ENCODE measurements around the gene GBX1. TPM values are rescaled to one million over a fixed set of nuclear protein-coding genes. Genes with fewer than 3 reads are reported as not detected.
A peak's percentile ranks its signal among the peaks of the same experiment; 100 is the strongest.

The GBX1 gene
- total RNA-seq (not detected), polyA plus RNA-seq (not detected)
- long read RNA-seq, donor 1, result 0 reads
- long read RNA-seq, donor 2, result 0 reads
- long read RNA-seq, donor 3, partial matches to known transcripts, result 28 of 28 reads
- long read RNA-seq, donor 3, other reads (novel, unspliced or antisense), result 0 of 28 reads
- long read RNA-seq, donor 4, result 0 reads
- long read RNA-seq, donor 5, result 0 reads
- long read RNA-seq, donor 6, result 0 reads
- long read RNA-seq, donor 7, result 0 reads
- long read RNA-seq, donor 8, result 0 reads
- long read RNA-seq, donor 9, result 0 reads
- long read RNA-seq, donor 10, result 0 reads

DNA sequence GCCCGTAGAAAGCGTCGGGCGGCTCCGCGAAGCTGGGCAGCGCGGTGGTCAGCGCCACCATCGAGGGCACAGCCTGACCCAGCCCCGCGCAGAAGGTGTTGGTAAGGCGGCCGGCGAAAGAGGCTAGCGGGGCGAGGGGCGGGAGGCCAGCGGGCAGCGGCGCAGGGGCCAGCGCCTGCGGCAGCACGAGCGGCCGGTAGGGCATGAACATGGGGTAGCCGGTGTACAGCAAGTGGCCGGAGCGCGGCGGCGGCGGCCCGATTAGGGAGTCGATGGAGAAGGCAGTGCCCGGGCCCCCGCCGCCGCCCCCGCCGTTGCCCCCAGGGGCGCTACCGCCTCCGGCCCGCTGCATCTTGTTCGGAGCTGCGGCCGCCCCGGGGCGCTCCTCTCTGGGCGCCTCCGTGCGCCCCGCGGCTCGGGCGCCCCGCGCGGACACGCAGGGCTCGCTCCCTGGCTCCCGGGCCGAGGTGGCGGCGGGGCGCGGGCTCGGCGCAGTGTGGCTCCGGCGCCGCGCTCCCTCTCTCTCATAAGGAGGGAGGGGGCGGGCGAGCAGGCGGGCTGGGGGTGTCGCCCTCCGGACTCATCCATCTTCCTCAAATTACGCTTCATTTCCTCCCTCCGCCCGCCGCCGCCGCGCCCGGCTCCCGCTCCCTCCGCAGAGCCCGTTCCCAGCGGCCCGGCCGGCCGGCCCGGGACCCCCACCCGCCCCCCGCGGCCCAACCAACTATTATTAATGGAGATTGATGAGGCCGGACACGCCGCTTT is at the start of gene GBX1:
GBX1 (minus strand) TSS at position 498 of the 765 bp plus-strand sequence; CDS start at position 352, 146 bp downstream.
- H3K36me3 ChIP-seq (replicated peaks in 1 of 2), result no peaks in the 10 kb centered on the region
- no peak within 1 kb of the TSS for H3K27ac ChIP-seq
- peaks cover 8 to 13% of the 10 kb centered on the region in 2 donors for H3K4me1 ChIP-seq (replicated peaks in 1 of 2)
- H3K27me3 ChIP-seq, result peaks cover 46% of the 10 kb centered on the region
- 0 to 1% (median 0%) methylated on average over 3 to 99 of the region's 101 CpGs for WGBS, 4 donors
- intact Hi-C loops (cut with DNase I), result no loop called here
- no peaks in the 10 kb centered on the region for H3K9me3 ChIP-seq (replicated peaks in 1 of 3)
- DNase-seq, result peak in 2 of 7 donors; percentile 15 to 38
- H3K4me3 ChIP-seq, result peak within 1 kb of the TSS in 2 of 4 donors; percentile 11 to 61
- TF ChIP-seq CTCF (IDR thresholded peaks at IDR 0.05) (peak in 1 of 6 experiments; percentile 15), POLR2A (IDR thresholded peaks at IDR 0.05) (no peak)

GRCh38 chr7:151215396-151215795 is 47.9 kb upstream of the GBX1 start:
- H3K36me3 ChIP-seq (replicated peaks in 1 of 2), result peaks cover 0 to 76% of the 10 kb centered on the region in 2 donors
- WGBS, 4 donors, result 90 to 100% (median 96%) methylated on average over 5 of the region's 5 CpGs
- intact Hi-C loops (cut with DNase I), result no loop called here

GRCh38 chr7:151213826-151214225 is 46.3 kb upstream of the GBX1 start:
- no peaks in the 10 kb centered on the region for H3K4me1 ChIP-seq (replicated peaks in 1 of 2)
- TF ChIP-seq CTCF (IDR thresholded peaks at IDR 0.05), result no peak
- no peak for TF ChIP-seq POLR2A (IDR thresholded peaks at IDR 0.05)
- no peak overlapping the region for H3K4me3 ChIP-seq
- WGBS, 4 donors, result 80 to 86% (median 86%) methylated on average over 1 to 3 of the region's 3 CpGs; no CpG with 5 or more reads in 1 of the 4 donors
- intact Hi-C loops (cut with DNase I), result no loop called here
- H3K9me3 ChIP-seq (replicated peaks in 1 of 3), result no peaks in the 10 kb centered on the region
- DNase-seq, result no peak
- no peak overlapping the region for H3K27ac ChIP-seq
- H3K27me3 ChIP-seq, result no peaks in the 10 kb centered on the region
- peaks cover 0 to 62% of the 10 kb centered on the region in 2 donors for H3K36me3 ChIP-seq (replicated peaks in 1 of 2)

More at GRCh38 chr7:151215396-151215795, 47.9 kb upstream of the GBX1 start:
- H3K27ac ChIP-seq, result no peak overlapping the region
- H3K4me3 ChIP-seq, result no peak overlapping the region
- no peak for TF ChIP-seq POLR2A (IDR thresholded peaks at IDR 0.05)
- no peak for TF ChIP-seq CTCF (IDR thresholded peaks at IDR 0.05)
- no peak for DNase-seq
- H3K9me3 ChIP-seq (replicated peaks in 1 of 3), result no peaks in the 10 kb centered on the region
- H3K4me1 ChIP-seq (replicated peaks in 1 of 2), result no peaks in the 10 kb centered on the region
- no peaks in the 10 kb centered on the region for H3K27me3 ChIP-seq

DNA sequence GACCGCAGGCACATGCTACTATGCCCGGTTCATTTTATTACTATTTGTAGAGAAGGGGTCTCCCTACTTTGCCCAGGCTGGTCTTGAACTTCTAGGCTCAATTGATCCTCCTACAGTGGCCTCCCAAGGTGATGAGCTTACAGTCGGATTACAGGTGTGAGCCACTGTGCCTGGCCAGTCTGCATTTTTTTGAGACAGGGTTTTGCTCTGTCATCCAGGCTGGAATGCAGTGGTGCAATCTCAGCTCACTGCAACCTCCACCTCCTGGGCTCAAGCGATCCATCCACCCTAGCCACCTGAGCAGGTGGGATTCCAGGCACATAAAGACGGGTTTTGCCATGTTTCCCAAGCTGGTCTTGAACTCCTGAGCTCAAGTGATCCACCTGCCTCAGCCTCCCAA is 45.1 kb upstream of the GBX1 start:
- WGBS, 4 donors, result 84 to 100% (median 88%) methylated on average over 3 to 5 of the region's 5 CpGs
- TF ChIP-seq POLR2A (IDR thresholded peaks at IDR 0.05) (no peak), CTCF (IDR thresholded peaks at IDR 0.05) (no peak)
- H3K36me3 ChIP-seq (replicated peaks in 1 of 2), result peaks cover 0 to 50% of the 10 kb centered on the region in 2 donors

More for the DNA sequence above, 45.1 kb upstream of the GBX1 start:
- Histone ChIP-seq H3K27me3 (no peaks in the 10 kb centered on the region), H3K4me1 (replicated peaks in 1 of 2) (no peaks in the 10 kb centered on the region), H3K9me3 (replicated peaks in 1 of 3) (no peaks in the 10 kb centered on the region), H3K27ac (no peak overlapping the region), H3K4me3 (no peak overlapping the region)
- intact Hi-C loops (cut with DNase I), result no loop called here
- no peak for DNase-seq

Data from adrenal gland (tissue), 19 donors.